Neuron (in vitro differentiated cells): ENCODE measurements around the gene CTNS.

Experiments used
- H2AFZ ChIP-seq: one replicate; pipeline ENCODE4 v1.6.1; 2013; ENCODE audit warnings: low read depth, mild to moderate bottlenecking, inconsistent platforms, low read length, moderate library complexity
- H3K27me3 ChIP-seq: one replicate; pipeline ENCODE4 v1.6.1; 2013; ENCODE audit warnings: low read length; ENCODE audit not compliant: insufficient read depth
- H3K36me3 ChIP-seq: one replicate; pipeline ENCODE4 v1.6.1; 2013; ENCODE audit warnings: low read length; ENCODE audit not compliant: insufficient read depth
- H3K4me1 ChIP-seq: one replicate; pipeline ENCODE4 v1.6.1; 2013; ENCODE audit warnings: low read length; ENCODE audit not compliant: insufficient read depth
- H3K4me3 ChIP-seq: 2 replicates; pipeline ENCODE4 v1.5.1; 2013; ENCODE audit warnings: mild to moderate bottlenecking, low read length, moderate library complexity
- H3K9me3 ChIP-seq: one replicate; pipeline ENCODE4 v1.6.1; 2013; ENCODE audit warnings: low read length

The CTNS gene

GRCh38 chr17:3657588-3657869 is 21.0 kb downstream of the CTNS start:
- no peak overlapping the region for H2AFZ ChIP-seq
- H3K9me3 ChIP-seq = no peaks in the 10 kb centered on the region
- peaks cover 4% of the 10 kb centered on the region for H3K4me1 ChIP-seq
- H3K4me3 ChIP-seq = no peak overlapping the region
- H3K27me3 ChIP-seq = no peaks in the 10 kb centered on the region
- H3K36me3 ChIP-seq = peaks cover 9% of the 10 kb centered on the region

- Histone ChIP-seq H2AFZ (no peak overlapping the region), H3K36me3 (peaks cover 9% of the 10 kb centered on the region), H3K9me3 (no peaks in the 10 kb centered on the region), H3K27me3 (no peaks in the 10 kb centered on the region), H3K4me3 (no peak overlapping the region), H3K4me1 (peaks cover 10% of the 10 kb centered on the region)
Observed at GRCh38 chr17:3657874-3658783, 21.6 kb downstream of the CTNS start.

DNA sequence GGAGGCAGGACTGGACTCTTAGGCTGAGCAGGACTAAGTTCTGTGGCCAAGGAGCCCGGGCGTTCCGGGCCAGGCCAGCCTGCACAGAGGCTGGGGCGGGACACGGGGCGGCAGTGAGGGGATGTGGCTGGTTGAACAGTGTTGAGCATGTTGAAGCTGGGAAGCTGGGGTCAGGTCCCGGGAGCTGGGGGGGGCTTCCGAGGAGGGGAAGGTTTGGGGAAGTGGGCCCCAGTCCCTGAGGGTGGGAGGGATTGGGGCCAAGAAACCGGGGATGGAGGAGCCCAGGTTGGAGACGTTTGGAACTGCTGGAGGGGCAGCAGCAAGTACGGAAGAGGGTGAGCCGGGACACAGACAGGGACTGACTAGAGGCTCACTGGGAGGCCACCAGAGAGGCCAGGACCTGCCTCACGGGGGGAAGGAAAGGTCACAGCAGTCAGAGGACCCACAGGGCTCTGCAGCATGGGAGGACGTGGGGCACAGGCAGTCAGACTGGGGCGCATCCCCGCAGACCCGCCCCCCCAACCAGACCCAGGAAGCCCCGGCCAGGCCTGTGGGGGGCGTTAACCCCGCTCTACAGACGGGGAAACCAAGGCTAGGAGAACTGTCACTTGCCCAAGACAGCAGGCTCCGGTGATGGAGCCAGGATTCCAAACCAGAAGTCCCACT is 22.4 kb downstream of the CTNS start:
- H2AFZ ChIP-seq = no peak overlapping the region
- H3K36me3 ChIP-seq = peaks cover 9% of the 10 kb centered on the region
- H3K4me3 ChIP-seq = no peak overlapping the region
- no peaks in the 10 kb centered on the region for H3K27me3 ChIP-seq
- peaks cover 15% of the 10 kb centered on the region for H3K4me1 ChIP-seq
- no peaks in the 10 kb centered on the region for H3K9me3 ChIP-seq

GRCh38 chr17:3659541-3660111 is 23.1 kb downstream of the CTNS start:
- no peaks in the 10 kb centered on the region for H3K9me3 ChIP-seq
- H3K27me3 ChIP-seq = no peaks in the 10 kb centered on the region
- H3K4me1 ChIP-seq = peaks cover 15% of the 10 kb centered on the region
- no peak overlapping the region for H2AFZ ChIP-seq
- peaks cover 14% of the 10 kb centered on the region for H3K36me3 ChIP-seq
- no peak overlapping the region for H3K4me3 ChIP-seq

DNA sequence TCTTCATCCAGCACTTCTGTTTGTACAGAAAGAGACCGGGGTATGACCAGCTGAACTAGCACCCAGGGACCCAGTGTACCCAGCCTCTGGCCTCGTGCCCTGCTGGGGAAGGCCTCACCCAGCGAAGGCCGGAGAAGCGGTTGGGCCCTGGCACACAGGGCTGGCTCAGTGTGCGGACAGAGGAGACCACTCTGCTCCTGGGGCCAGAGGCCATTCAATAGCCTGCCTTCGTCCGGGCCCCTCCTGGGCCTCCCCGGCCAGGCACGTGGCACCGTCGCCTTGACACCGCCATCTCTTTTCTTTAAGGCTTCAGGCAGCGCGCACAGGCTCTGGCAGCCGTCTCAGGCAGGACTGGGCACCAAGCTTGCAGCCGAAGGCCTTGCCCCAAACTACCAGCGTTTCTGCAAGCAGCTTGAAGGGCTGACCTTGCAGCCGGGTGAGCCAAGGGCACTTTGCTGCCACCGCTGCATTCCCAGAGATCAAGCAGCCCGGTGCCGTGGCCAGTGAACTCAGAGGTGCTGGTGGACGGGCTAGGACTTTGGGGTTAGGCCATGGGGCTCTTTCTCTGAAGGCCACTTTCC is 23.8 kb downstream of the CTNS start:
- peaks cover 14% of the 10 kb centered on the region for H3K36me3 ChIP-seq
- H3K9me3 ChIP-seq = no peaks in the 10 kb centered on the region
- H3K27me3 ChIP-seq = no peaks in the 10 kb centered on the region
- no peak overlapping the region for H3K4me3 ChIP-seq
- no peak overlapping the region for H2AFZ ChIP-seq
- H3K4me1 ChIP-seq = peaks cover 15% of the 10 kb centered on the region

GRCh38 chr17:3663102-3664011 is 26.8 kb downstream of the CTNS start:
- no peak overlapping the region for H2AFZ ChIP-seq
- H3K27me3 ChIP-seq = no peaks in the 10 kb centered on the region
- no peak overlapping the region for H3K4me3 ChIP-seq
- H3K9me3 ChIP-seq = no peaks in the 10 kb centered on the region
- H3K4me1 ChIP-seq = peaks cover 23% of the 10 kb centered on the region
- peaks cover 14% of the 10 kb centered on the region for H3K36me3 ChIP-seq

DNA sequence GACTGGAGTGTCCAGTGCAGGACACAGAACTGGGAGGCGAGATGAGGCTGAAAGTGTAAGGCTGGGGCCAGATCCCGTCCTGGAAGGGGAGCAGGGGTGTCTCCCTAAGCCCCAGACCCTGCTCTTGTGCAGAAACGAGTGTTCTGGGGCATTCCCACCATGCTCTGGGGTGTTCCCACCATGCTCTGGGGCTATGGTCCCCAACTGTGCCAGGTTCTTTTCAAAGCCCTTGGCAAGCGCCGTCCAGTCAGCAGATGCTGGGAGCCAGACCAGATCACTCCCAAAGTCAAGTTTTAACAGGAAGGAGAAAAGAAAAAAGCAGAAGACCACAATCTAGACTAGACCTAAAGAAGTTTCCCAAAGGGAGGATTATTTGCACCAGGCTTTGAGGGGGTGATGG is 29.3 kb downstream of the CTNS start:
- Histone ChIP-seq H3K27me3 (no peaks in the 10 kb centered on the region), H3K9me3 (no peaks in the 10 kb centered on the region), H3K4me1 (peaks cover 23% of the 10 kb centered on the region), H3K4me3 (no peak overlapping the region), H3K36me3 (peaks cover 7% of the 10 kb centered on the region), H2AFZ (no peak overlapping the region)

- Histone ChIP-seq H3K27me3 (no peaks in the 10 kb centered on the region), H3K4me3 (no peak overlapping the region), H3K36me3 (peaks cover 6% of the 10 kb centered on the region)
Observed at GRCh38 chr17:3666516-3666915, 30.0 kb downstream of the CTNS start.

DNA sequence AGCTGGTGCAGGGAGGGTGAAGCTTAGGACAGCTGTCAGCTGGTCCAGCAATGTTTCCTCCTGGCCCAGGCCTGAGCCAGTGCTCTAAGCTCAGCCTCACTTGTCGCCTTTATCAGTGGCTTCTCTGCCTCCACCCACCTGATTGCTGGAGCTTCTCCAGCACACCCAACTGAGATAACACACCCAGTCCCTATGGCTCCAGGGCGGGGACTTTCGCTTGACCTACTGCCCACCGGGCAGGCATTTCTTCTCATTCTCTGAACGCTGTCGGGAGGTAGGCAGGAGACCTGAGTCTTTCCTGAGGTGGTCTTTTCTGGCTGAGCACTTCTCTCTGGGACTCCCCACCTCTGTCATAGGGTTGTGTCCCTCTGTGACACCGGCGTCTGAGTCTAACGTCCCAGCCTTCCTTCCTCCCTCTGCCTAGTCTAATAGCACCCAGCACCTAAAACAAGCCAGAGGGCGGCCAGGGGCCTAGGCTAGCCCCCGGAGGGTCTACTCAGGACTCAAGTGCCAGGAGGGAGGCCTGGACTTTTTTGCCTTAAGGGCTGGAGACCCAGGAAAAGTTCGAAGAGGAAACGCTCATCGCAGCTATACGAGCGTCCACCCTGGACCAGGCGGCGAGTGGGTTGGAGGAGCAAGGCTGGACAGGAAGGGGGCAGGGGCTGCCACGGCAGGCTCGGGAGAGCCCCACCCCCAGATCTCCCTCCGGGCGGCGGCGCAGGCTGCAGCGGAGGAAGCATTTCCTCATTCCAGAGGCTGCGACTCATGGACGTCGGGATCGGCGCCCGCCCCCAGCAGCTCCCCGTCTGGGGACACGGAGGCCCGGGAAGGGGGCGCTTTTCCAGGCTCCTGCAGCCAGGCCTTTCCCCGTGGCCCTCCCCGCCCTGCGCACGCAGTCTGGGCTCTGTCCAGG is 31.1 kb downstream of the CTNS start:
- Histone ChIP-seq H3K4me1 (peaks cover 22% of the 10 kb centered on the region), H3K36me3 (peaks cover 5% of the 10 kb centered on the region), H3K9me3 (no peaks in the 10 kb centered on the region), H3K4me3 (peak overlapping the region; percentile 84), H2AFZ (peak overlapping the region; percentile 69), H3K27me3 (no peaks in the 10 kb centered on the region)

More at GRCh38 chr17:3666516-3666915, 30.0 kb downstream of the CTNS start:
- no peaks in the 10 kb centered on the region for H3K9me3 ChIP-seq
- no peak overlapping the region for H2AFZ ChIP-seq
- H3K4me1 ChIP-seq = peaks cover 23% of the 10 kb centered on the region

DNA sequence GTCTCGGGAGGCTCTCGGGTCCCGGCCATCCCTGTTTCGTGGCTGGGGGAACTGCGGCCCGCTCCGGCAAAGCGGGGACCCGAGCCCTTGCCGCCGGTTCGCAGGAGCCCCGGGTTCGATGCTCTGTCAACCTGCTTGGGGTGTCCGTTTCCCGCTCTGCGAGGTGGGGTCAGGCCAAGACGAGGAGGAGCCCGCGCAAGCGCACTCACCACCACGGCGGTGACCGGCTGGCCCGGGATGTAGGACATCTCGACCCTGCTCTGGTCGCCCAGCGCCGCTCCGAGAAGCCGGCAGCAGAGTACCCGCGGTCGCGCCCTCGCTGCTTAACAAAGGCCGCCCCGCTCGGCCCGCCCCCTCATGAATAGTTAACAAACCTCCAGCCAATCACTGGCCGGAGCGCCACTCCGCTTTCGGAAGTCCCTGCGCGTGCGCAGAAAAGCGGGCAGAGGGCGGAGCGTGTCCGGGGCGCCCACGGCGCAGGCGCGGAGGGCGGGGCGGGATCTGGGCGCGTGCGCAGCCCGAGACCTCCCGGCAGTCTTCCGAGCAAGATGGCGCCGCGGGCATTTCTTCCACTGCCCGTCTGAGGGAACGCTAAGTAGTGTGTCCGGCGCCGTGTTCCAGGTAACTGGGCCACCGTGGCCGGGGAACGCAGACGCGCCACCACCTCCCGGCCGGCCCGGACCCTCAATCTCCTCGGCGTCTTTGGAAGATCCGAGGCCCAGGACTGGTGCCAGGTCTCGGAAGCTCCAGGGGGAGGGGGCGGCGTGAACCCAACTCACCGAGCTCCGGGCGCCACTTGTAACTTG is 31.9 kb downstream of the CTNS start, which contains the start of the genes EMC6 and TAX1BP3:
TSS of gene EMC6 (plus strand) at position 534 of the 806 bp plus-strand sequence. CDS start 335 bp downstream, outside the sequence.
TSS of gene TAX1BP3 (minus strand) at position 300 of the 806 bp plus-strand sequence. CDS start at position 248, 52 bp downstream.
- H3K4me1 ChIP-seq = peaks cover 14% of the 10 kb centered on the region
- peak within 1 kb of the TSS; percentile 91 for H2AFZ ChIP-seq
- no peaks in the 10 kb centered on the region for H3K9me3 ChIP-seq
- H3K4me3 ChIP-seq = peak within 1 kb of the TSS; percentile 95
- no peaks in the 10 kb centered on the region for H3K27me3 ChIP-seq
- H3K36me3 ChIP-seq = peaks cover 5% of the 10 kb centered on the region

DNA sequence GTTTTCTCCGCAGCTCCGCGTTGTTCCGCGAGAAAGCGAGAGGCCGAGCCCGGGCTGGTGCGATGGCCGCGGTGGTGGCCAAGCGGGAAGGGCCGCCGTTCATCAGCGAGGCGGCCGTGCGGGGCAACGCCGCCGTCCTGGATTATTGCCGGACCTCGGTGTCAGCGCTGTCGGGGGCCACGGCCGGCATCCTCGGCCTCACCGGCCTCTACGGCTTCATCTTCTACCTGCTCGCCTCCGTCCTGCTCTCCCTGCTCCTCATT is 32.5 kb downstream of the CTNS start:
- Histone ChIP-seq H3K36me3 (peaks cover 4% of the 10 kb centered on the region), H2AFZ (peak overlapping the region; percentile 91), H3K27me3 (no peaks in the 10 kb centered on the region), H3K4me3 (peak overlapping the region; percentile 95), H3K4me1 (peaks cover 12% of the 10 kb centered on the region), H3K9me3 (no peaks in the 10 kb centered on the region)
